ENCODE results near the gene CDH13.

GRCh38 chr16:82735186-82735585, 108.4 kb downstream of the CDH13 start:
- no peak for TF ChIP-seq CTCF (IDR thresholded peaks at IDR 0.05)
- no peak for TF ChIP-seq EP300 (IDR thresholded peaks at IDR 0.05)
- TF ChIP-seq POLR2AphosphoS5 (IDR thresholded peaks at IDR 0.05) = no peak
- TF ChIP-seq POLR2A (IDR thresholded peaks at IDR 0.05; ENCODE audit: low read depth) = no peak

Data from esophagus muscularis mucosa (tissue), 4 donors.